ENCODE measurements around the gene EPHB3. TPM values are rescaled to one million over a fixed set of nuclear protein-coding genes. Genes with fewer than 3 reads are reported as not detected.

The EPHB3 gene
- total and polyA plus RNA-seq, 10 of the 15 experiments (the other 5 are each of a cell fraction or from before 2014, with no cell fraction given): 0.09 TPM; not detected in 9

- no peak overlapping the region for H3K4me2 ChIP-seq (ENCODE audit: control insufficient read depth, insufficient read depth)
- peaks cover 10 to 19% of the 10 kb centered on the region in 2 experiments for H3K27me3 ChIP-seq (replicated peaks in 1 of 2; ENCODE audit: control insufficient read depth in 2 of 2, insufficient read depth in 2 of 2, low read length in 1 of 2)
- H2AFZ ChIP-seq (ENCODE audit: control insufficient read depth, low read depth, low read length): no peak overlapping the region
- SMC1A ChIA-PET (ENCODE audit: uncharacterized antibody, unreplicated experiment): no interaction called here
- H3K4me1 ChIP-seq (ENCODE audit: control insufficient read depth, insufficient read depth, low read length): no peaks in the 10 kb centered on the region
- CTCF ChIA-PET: interaction anchor here (0.9 kb wide), 1 partner anchor 42 kb away, joined by 3 read pairs; the partner anchor contains the start of gene EPHB3
- H3K27ac ChIP-seq (ENCODE audit: control insufficient read depth, insufficient read depth): no peak overlapping the region
- FAIRE-seq: no peak
- no peaks in the 10 kb centered on the region for H3K9me3 ChIP-seq (replicated peaks; ENCODE audit: control insufficient read depth, insufficient read depth, low read length)
- in situ Hi-C loops (cut with MboI): no loop called here
- H4K20me1 ChIP-seq (ENCODE audit: control insufficient read depth, insufficient read depth): no peaks in the 10 kb centered on the region
- POLR2A ChIA-PET: no interaction called here
- RAD21 ChIA-PET (ENCODE audit: unreplicated experiment): no interaction called here
- no peaks in the 10 kb centered on the region for H3K79me2 ChIP-seq (ENCODE audit: control insufficient read depth, insufficient read depth, low read length)
- no peak overlapping the region for H3K4me3 ChIP-seq
- ATAC-seq: no peak
- no peak overlapping the region for H3K9ac ChIP-seq (ENCODE audit: control insufficient read depth, insufficient read depth, low read length)
- no TSS peak for BruUV-seq (replicated peaks)
- intact Hi-C loops (cut with micrococcal nuclease; ENCODE audit: unreplicated experiment): no loop called here
- TF ChIP-seq KLF5 (IDR thresholded peaks at IDR 0.05; ENCODE audit: partially characterized antibody) (no peak), NR2F1 (conservative IDR thresholded peaks at IDR 0.05) (no peak), ASH2L (IDR thresholded peaks at IDR 0.05; ENCODE audit: borderline replicate concordance, low read depth) (no peak), MEF2B (IDR thresholded peaks at IDR 0.05; ENCODE audit: partially characterized antibody, poor library complexity, severe bottlenecking) (no peak)
- TF ChIP-seq, protein P1, sequence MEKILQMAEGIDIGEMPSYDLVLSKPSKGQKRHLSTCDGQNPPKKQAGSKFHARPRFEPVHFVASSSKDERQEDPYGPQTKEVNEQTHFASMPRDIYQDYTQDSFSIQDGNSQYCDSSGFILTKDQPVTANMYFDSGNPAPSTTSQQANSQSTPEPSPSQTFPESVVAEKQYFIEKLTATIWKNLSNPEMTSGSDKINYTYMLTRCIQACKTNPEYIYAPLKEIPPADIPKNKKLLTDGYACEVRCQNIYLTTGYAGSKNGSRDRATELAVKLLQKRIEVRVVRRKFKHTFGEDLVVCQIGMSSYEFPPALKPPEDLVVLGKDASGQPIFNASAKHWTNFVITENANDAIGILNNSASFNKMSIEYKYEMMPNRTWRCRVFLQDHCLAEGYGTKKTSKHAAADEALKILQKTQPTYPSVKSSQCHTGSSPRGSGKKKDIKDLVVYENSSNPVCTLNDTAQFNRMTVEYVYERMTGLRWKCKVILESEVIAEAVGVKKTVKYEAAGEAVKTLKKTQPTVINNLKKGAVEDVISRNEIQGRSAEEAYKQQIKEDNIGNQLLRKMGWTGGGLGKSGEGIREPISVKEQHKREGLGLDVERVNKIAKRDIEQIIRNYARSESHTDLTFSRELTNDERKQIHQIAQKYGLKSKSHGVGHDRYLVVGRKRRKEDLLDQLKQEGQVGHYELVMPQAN (conservative IDR thresholded peaks at IDR 0.05): no peak
- H3K36me3 ChIP-seq (ENCODE audit: control insufficient read depth in 2 of 2, insufficient read depth in 2 of 2, low read length in 1 of 2): no peaks in the 10 kb centered on the region
- 17% methylated on average over 20 of the region's 20 CpGs for WGBS (ENCODE audit: insufficient coverage, insufficient replicate concordance, low lambda C conversion rate, missing lambda C conversion rate)
- DNase-seq (ENCODE audit: low read depth, low spot score): no peak
Observed at GRCh38 chr3:184603151-184604030, 41.8 kb downstream of the EPHB3 start.

Measured in GM12878 (cell line).